ENCODE data around the gene INPP5D.

The INPP5D gene

GRCh38 chr2:233105930-233106329 is 45.8 kb downstream of the INPP5D start:
- Histone ChIP-seq H4K20me1 (ENCODE audit: low read depth, low read length) (no peaks in the 10 kb centered on the region), H3K27me3 (ENCODE audit: low read length) (no peaks in the 10 kb centered on the region), H3F3A (ENCODE audit: insufficient read depth) (peaks cover 8% of the 10 kb centered on the region; the same call in 1 of the 2 replicates), H3K9me3 (ENCODE audit: insufficient read depth, low read length) (no peaks in the 10 kb centered on the region), H3K4me2 (ENCODE audit: low read depth, low read length, poor library complexity, severe bottlenecking) (no peak overlapping the region), H3K4me3 (ENCODE audit: insufficient read depth, low read length, poor library complexity, severe bottlenecking) (no peak overlapping the region), H3K36me3 (ENCODE audit: low read length) (no peaks in the 10 kb centered on the region), H3K27ac (ENCODE audit: low read depth, low read length) (no peak overlapping the region), H3K79me2 (ENCODE audit: insufficient read depth, low read length) (peaks cover 92% of the 10 kb centered on the region), H2AFZ (ENCODE audit: low read depth, low read length, severe bottlenecking) (no peak overlapping the region), H3K9ac (ENCODE audit: low read length) (no peak overlapping the region), H3K9me2 (replicated peaks; ENCODE audit: insufficient read depth, low read length) (no peaks in the 10 kb centered on the region)
- TF ChIP-seq EZH2phosphoT487 (conservative IDR thresholded peaks at IDR 0.05; ENCODE audit: low read length) (no peak), CTCF (IDR thresholded peaks at IDR 0.05; ENCODE audit: insufficient read depth, low read length, poor library complexity, severe bottlenecking) (no peak)

DNA sequence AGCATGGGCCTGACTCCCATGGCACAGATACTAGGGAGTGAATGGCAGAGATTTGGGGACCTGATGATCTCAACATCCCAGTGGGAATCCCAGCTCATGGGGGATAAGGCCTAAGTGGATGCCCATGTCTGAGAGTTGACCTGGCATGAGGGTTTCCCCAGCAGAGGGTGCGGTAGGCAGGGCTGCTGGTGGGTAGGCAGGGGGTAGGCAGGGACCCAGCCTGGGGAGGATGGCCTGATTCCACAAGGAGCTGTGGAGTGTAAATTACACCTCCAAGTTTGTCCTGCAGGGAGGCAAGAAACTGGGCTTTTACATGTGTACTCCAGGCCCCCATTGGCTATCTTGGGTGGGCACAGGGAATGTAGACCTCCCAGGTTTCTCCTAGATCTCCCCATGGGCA is 46.9 kb downstream of the INPP5D start:
- Histone ChIP-seq H2AFZ (ENCODE audit: low read depth, low read length, severe bottlenecking) (no peak overlapping the region), H3K9me3 (ENCODE audit: insufficient read depth, low read length) (no peaks in the 10 kb centered on the region), H3K27ac (ENCODE audit: low read depth, low read length) (no peak overlapping the region), H3K9me2 (replicated peaks; ENCODE audit: insufficient read depth, low read length) (no peaks in the 10 kb centered on the region), H3F3A (ENCODE audit: insufficient read depth) (0 out of 2 replicates have a peak, but pooled peaks cover under 1% of the 10 kb centered on the region), H4K20me1 (ENCODE audit: low read depth, low read length) (no peaks in the 10 kb centered on the region; the same call in 1 of the 2 replicates), H3K27me3 (ENCODE audit: low read length) (no peaks in the 10 kb centered on the region), H3K4me3 (ENCODE audit: insufficient read depth, low read length, poor library complexity, severe bottlenecking) (no peak overlapping the region), H3K79me2 (ENCODE audit: insufficient read depth, low read length) (peaks cover 95% of the 10 kb centered on the region), H3K36me3 (ENCODE audit: low read length) (no peaks in the 10 kb centered on the region), H3K9ac (ENCODE audit: low read length) (no peak overlapping the region), H3K4me2 (ENCODE audit: low read depth, low read length, poor library complexity, severe bottlenecking) (no peak overlapping the region)
- TF ChIP-seq CTCF (IDR thresholded peaks at IDR 0.05; ENCODE audit: insufficient read depth, low read length, poor library complexity, severe bottlenecking) (no peak), EZH2phosphoT487 (conservative IDR thresholded peaks at IDR 0.05; ENCODE audit: low read length) (no peak)

GRCh38 chr2:233107831-233108300 is 47.7 kb downstream of the INPP5D start:
- H3K9me3 ChIP-seq (ENCODE audit: insufficient read depth, low read length) = no peaks in the 10 kb centered on the region
- TF ChIP-seq CTCF (IDR thresholded peaks at IDR 0.05; ENCODE audit: insufficient read depth, low read length, poor library complexity, severe bottlenecking) = no peak
- TF ChIP-seq EZH2phosphoT487 (conservative IDR thresholded peaks at IDR 0.05; ENCODE audit: low read length) = no peak
- H3K9ac ChIP-seq (ENCODE audit: low read length) = no peak overlapping the region
- no peak overlapping the region for H3K4me3 ChIP-seq (ENCODE audit: insufficient read depth, low read length, poor library complexity, severe bottlenecking)
- no peak overlapping the region for H3K4me2 ChIP-seq (ENCODE audit: low read depth, low read length, poor library complexity, severe bottlenecking)
- no peaks in the 10 kb centered on the region for H3K9me2 ChIP-seq (replicated peaks; ENCODE audit: insufficient read depth, low read length)
- H3F3A ChIP-seq (ENCODE audit: insufficient read depth) = no peaks in the 10 kb centered on the region
- peaks cover 4% of the 10 kb centered on the region; the same call in 1 of the 2 replicates for H4K20me1 ChIP-seq (ENCODE audit: low read depth, low read length)
- no peak overlapping the region for H2AFZ ChIP-seq (ENCODE audit: low read depth, low read length, severe bottlenecking)
- H3K36me3 ChIP-seq (ENCODE audit: low read length) = no peaks in the 10 kb centered on the region
- no peaks in the 10 kb centered on the region for H3K27me3 ChIP-seq (ENCODE audit: low read length)
- no peak overlapping the region for H3K27ac ChIP-seq (ENCODE audit: low read depth, low read length)
- peaks cover 96% of the 10 kb centered on the region for H3K79me2 ChIP-seq (ENCODE audit: insufficient read depth, low read length)

All from SU-DHL-6 (cell line).